HepG2 (cell line): ENCODE data around the gene CLPX.

ENCODE experiments used
- HIVEP1 ChIP-seq: sonication (generic); formaldehyde crosslinking; IDR thresholded peaks from 2 replicates; pipeline ENCODE4 v1.4.0; 2020; ENCODE audit warnings: mild to moderate bottlenecking, missing genetic modification reagents
- RELA ChIP-seq: sonication (generic); formaldehyde crosslinking; IDR thresholded peaks from 2 replicates; pipeline ENCODE4 v1.4.0; 2020; ENCODE audit warnings: missing genetic modification reagents
- ZNF282 ChIP-seq: fragments of 450-650 bp; IDR thresholded peaks from 2 replicates; pipeline ENCODE4 v1.6.1; 2018; ENCODE audit not compliant: partially characterized antibody
- TF ChIP-seq, protein P1 (sequence below): sonication (generic); formaldehyde crosslinking; conservative IDR thresholded peaks from 2 replicates; pipeline ENCODE4 v1.4.0; 2020; ENCODE audit warnings: missing genetic modification reagents

DNA sequence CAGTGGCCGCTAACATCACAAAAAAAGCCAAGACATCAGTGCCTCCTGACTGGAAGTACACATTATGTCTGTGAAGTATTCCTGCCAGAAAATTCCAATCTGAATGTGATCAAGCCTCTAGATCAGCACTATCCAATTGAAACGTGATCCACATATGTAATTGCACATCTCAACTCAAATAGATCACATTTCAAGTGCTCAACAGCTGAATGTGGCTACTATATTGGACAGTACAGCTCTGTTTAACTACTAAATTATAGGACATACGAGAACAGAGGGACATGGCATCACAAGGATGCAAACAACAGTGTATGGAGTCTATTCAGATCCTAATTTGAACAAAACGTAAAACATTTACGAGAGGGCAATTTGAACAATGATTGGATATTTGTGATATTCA, 69.6 kb downstream of the CLPX start:
- TF ChIP-seq, protein P1, sequence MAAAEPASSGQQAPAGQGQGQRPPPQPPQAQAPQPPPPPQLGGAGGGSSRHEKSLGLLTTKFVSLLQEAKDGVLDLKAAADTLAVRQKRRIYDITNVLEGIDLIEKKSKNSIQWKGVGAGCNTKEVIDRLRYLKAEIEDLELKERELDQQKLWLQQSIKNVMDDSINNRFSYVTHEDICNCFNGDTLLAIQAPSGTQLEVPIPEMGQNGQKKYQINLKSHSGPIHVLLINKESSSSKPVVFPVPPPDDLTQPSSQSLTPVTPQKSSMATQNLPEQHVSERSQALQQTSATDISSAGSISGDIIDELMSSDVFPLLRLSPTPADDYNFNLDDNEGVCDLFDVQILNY: no peak
- TF ChIP-seq HIVEP1 (CRISPR knock-in tag): no peak
- no peak for TF ChIP-seq ZNF282
- TF ChIP-seq RELA (CRISPR knock-in tag): no peak
